Articular chondrocyte of knee joint (primary cell): ENCODE data around the gene EFCAB9. TPM values are rescaled to one million over a fixed set of nuclear protein-coding genes. Genes with fewer than 3 reads are reported as not detected.

ENCODE experiments used
- small RNA-seq: library from RNA; depleted of rRNA; stranded (forward); fragments of <200 nt; gene quantifications from one replicate; pipeline ENCODE3, GENCODE V24; 2012
- total RNA-seq: library from RNA; depleted of rRNA; stranded (reverse); fragments of >200 nt; gene quantifications from 2 replicates; pipeline ENCODE4 v1.2.3, GENCODE V29; 2012

EFCAB9 gene
- not detected in 2 replicates for total RNA-seq

DNA sequence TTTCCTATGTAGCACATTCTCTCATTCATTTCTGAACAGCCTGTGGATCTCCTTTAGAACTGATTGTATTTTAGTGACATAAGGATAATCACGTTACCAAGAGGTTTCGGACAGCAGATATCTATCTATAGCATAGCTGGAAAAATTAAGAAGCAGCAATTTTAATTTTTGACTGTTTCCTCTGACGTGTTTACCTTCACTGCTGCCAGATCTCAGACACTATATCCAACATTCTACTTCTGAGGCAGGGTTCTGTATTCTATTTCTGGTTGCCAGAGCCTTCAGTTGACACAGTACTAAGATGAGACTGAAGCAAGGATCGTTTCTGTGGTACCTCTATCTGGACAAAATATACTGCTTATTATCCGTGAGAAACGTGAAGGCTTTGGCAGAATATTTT is at the start of gene EFCAB9:
TSS of gene EFCAB9 (plus strand) at position 301 of the 400 bp plus-strand sequence. CDS start at position 302, 1 bp downstream.

GRCh38 chr5:172188033-172188892 is 5.7 kb upstream of the EFCAB9 start, which contains the start of gene STK10:
TSS of gene STK10 (minus strand) at chr5:172188224. CDS start at chr5:172188042, 182 bp downstream.

Small RNA genes lying within 50 kb of the gene (small RNA-seq; reads per million reads assigned to genes)
- not detected for gene RF00191

Other genes with a start within 250 kb of the EFCAB9 start
- gene FBXW11, start 187.5 kb upstream of the EFCAB9 start, total RNA-seq: 71.2 and 84.3 TPM in 2 replicates
- gene STK10, start 5.9 kb upstream of the EFCAB9 start, total RNA-seq: 24.3 and 28.0 TPM in 2 replicates
- gene UBTD2, start 89.6 kb downstream of the EFCAB9 start, total RNA-seq: 47.4 and 51.6 TPM in 2 replicates